Stimulated activated memory B cell treated with anti-CD40 and anti-IgM and Interleukin-4, amounts not matched to agents 10 μg/mL and 1 μg/mL and 100 μg/mL, for 72 hours (primary cell): ENCODE data around the gene LCE3C.

Experiments
- ATAC-seq: fragments of 150-1000 bp; cut with Tn5 transposase; 2 replicates; pipeline ENCODE4 v1.10.0; 2021
- H3K27ac Mint-ChIP-seq: one replicate; pipeline ENCODE4 v1.8.0; 2022; ENCODE audit warnings: mild to moderate bottlenecking, mixed read lengths
- H3K27me3 Mint-ChIP-seq: one replicate; pipeline ENCODE4 v1.8.0; 2022; ENCODE audit warnings: mixed read lengths
- H3K36me3 Mint-ChIP-seq: one replicate; pipeline ENCODE4 v1.8.0; 2022; ENCODE audit warnings: mixed read lengths
- H3K4me1 Mint-ChIP-seq: one replicate; pipeline ENCODE4 v1.8.0; 2022; ENCODE audit warnings: mixed read lengths
- H3K4me3 Mint-ChIP-seq: one replicate; pipeline ENCODE4 v1.8.0; 2022; ENCODE audit warnings: mild to moderate bottlenecking, moderate library complexity, mixed read lengths
- H3K9me3 Mint-ChIP-seq: one replicate; pipeline ENCODE4 v1.8.0; 2022; ENCODE audit warnings: mixed read lengths

Gene LCE3C

DNA sequence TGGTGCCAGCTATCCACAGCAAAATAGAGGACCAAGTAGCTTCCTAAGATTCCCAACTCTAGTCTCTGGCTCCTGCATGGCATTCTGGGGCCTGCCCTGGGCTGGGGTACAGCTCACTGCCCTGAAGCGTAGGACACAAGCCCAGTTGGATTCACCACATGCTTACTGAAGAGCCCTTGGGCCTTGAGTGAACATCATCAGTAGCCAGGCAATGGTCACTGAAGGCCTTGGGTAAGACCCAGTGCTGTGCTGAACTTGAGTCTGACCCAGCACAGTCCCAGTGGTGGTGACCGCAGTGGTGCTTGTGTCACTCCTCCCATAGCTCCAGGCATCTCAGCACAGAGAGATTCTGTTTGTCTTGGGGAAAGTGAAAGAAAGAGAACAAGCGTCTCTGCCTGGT is 30.6 kb downstream of the LCE3C start:
- Mint-ChIP-seq H3K27me3 (peaks cover 59% of the 10 kb centered on the region), H3K27ac (no peak overlapping the region), H3K36me3 (no peaks in the 10 kb centered on the region), H3K4me1 (no peaks in the 10 kb centered on the region), H3K4me3 (no peak overlapping the region), H3K9me3 (peaks cover 7% of the 10 kb centered on the region)
- ATAC-seq = no peak

DNA sequence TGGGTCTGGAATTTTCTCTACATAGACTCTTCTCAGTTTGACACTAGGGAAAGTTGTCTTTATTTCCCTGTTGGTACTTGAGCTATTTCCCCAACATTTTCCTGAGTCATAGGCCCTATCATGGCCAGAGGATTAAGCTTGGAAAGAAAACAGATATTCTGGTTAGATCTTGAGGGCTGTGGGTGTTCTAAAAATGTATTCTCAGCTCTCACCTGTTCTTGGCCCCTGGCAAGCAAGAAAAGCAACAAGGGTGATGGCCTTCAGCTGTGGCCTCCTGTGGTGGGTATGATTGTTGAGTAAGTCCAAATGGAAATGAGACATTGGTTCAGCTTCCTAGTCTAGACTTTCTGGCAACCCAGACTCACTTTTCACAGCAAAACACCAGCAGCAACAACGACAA is 40.3 kb downstream of the LCE3C start:
- Mint-ChIP-seq H3K4me1 (no peaks in the 10 kb centered on the region), H3K9me3 (peaks cover 8% of the 10 kb centered on the region), H3K36me3 (no peaks in the 10 kb centered on the region), H3K27me3 (peaks cover 14% of the 10 kb centered on the region), H3K4me3 (no peak overlapping the region), H3K27ac (no peak overlapping the region)
- no peak for ATAC-seq

DNA sequence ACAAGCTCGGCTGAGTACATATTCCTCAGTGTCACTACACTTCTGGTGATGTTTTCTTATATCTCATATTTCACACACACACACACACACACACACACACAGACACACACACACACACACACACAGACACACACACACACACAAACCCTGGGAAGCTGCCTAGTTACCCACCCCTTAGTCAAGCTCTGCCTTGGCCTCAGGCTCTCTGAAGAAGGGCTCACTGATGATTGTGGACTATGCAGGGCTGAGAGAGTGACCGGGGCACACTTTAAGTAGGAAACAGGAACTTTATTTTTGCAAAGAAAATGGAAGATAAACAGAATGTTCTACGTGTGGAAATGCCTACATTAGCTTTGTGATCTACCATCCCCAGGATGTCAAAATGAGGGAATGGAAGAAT is 43.9 kb downstream of the LCE3C start:
- H3K36me3 Mint-ChIP-seq = no peaks in the 10 kb centered on the region
- no peaks in the 10 kb centered on the region for H3K4me1 Mint-ChIP-seq
- ATAC-seq = no peak
- H3K4me3 Mint-ChIP-seq = no peak overlapping the region
- no peak overlapping the region for H3K27ac Mint-ChIP-seq
- peaks cover 6% of the 10 kb centered on the region for H3K9me3 Mint-ChIP-seq
- peaks cover 43% of the 10 kb centered on the region for H3K27me3 Mint-ChIP-seq

DNA sequence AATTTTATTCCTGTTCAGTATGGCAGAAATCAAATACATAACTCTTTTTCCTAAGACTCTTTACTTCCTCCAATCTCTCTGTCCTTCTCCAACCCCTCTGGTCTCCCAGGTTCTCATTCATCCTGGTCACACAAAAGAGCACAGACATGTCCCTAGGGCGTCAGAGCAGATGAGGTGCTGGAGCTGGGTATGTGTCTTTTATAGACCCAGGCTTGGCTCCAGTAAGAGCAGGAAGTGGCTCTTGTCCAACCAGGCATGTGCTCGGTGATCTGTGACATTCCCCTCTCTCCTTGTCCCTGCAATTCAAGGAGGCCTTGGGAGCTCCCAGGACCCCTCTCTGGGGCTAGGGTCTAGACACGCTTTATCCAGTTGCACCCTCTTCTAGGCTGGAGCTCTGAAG is 45.1 kb downstream of the LCE3C start:
- no peaks in the 10 kb centered on the region for H3K36me3 Mint-ChIP-seq
- H3K4me3 Mint-ChIP-seq = no peak overlapping the region
- no peaks in the 10 kb centered on the region for H3K4me1 Mint-ChIP-seq
- H3K9me3 Mint-ChIP-seq = no peaks in the 10 kb centered on the region
- H3K27me3 Mint-ChIP-seq = peaks cover 55% of the 10 kb centered on the region
- H3K27ac Mint-ChIP-seq = no peak overlapping the region
- no peak for ATAC-seq

DNA sequence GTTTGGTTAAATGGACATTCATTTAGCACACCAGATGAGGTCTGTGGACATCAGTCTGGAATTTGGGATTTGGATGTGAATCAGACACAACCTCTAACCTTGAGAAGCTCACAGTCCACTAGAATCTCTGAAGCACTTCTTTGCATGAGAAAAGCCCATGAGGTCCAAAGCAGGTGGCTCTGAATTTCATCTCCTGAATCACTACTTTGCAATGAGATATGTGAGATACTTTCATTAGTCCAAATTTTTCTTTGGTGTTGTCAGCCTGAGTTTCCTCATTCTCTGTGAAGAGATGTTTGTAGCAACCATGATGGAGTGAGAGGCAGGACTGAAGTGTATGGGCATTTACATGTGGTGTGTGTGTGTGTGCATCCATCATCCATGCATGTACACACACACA is 46.6 kb downstream of the LCE3C start:
- ATAC-seq = no peak
- no peak overlapping the region for H3K4me3 Mint-ChIP-seq

More for the DNA sequence above, 46.6 kb downstream of the LCE3C start:
- no peaks in the 10 kb centered on the region for H3K9me3 Mint-ChIP-seq
- H3K4me1 Mint-ChIP-seq = no peaks in the 10 kb centered on the region
- H3K27ac Mint-ChIP-seq = no peak overlapping the region
- H3K36me3 Mint-ChIP-seq = no peaks in the 10 kb centered on the region
- peaks cover 64% of the 10 kb centered on the region for H3K27me3 Mint-ChIP-seq
